ENCODE data around the gene PIK3R2.
"Not testable (repeated sequence)": the region's sequence is repeated elsewhere in the genome, so short reads cannot be mapped to it uniquely, and the experiment has no call there.

PIK3R2 gene

GRCh38 chr19:18156268-18156667, 3.3 kb downstream of the PIK3R2 start:
- DNase-seq, result no peak

- no peak for DNase-seq
These were observed 4.0 kb downstream of the PIK3R2 start for GRCh38 chr19:18156841-18157464.

GRCh38 chr19:18157465-18158063, 4.6 kb downstream of the PIK3R2 start:
- DNase-seq, result no peak

GRCh38 chr19:18158467-18158866, 5.5 kb downstream of the PIK3R2 start:
- no peak for DNase-seq

GRCh38 chr19:18159059-18159616, 6.2 kb downstream of the PIK3R2 start:
- not testable (repeated sequence) for DNase-seq

- DNase-seq, result no peak
These were observed 6.8 kb downstream of the PIK3R2 start for GRCh38 chr19:18159810-18160209.

GRCh38 chr19:18160493-18160970, 7.6 kb downstream of the PIK3R2 start:
- no peak for DNase-seq

GRCh38 chr19:18160971-18161635, 8.1 kb downstream of the PIK3R2 start:
- peak; percentile 80 for DNase-seq

- no peak for DNase-seq
These were observed 8.7 kb downstream of the PIK3R2 start for GRCh38 chr19:18161636-18162002.

GRCh38 chr19:18164072-18164471, 11.1 kb downstream of the PIK3R2 start:
- DNase-seq, result no peak

- DNase-seq, result no peak
These were observed 13.0 kb downstream of the PIK3R2 start for GRCh38 chr19:18165794-18166544.

- no peak for DNase-seq
These were observed 14.0 kb downstream of the PIK3R2 start for GRCh38 chr19:18167011-18167410.

- peak; percentile 36 for DNase-seq
These were observed 15.1 kb downstream of the PIK3R2 start for GRCh38 chr19:18167975-18168645.

GRCh38 chr19:18168673-18169381, 15.9 kb downstream of the PIK3R2 start:
- no peak for DNase-seq

GRCh38 chr19:18170714-18171255, 17.8 kb downstream of the PIK3R2 start:
- no peak for DNase-seq

- no peak for DNase-seq
These were observed 18.8 kb downstream of the PIK3R2 start for GRCh38 chr19:18171605-18172327.

GRCh38 chr19:18172331-18173053, 19.5 kb downstream of the PIK3R2 start:
- no peak for DNase-seq

- DNase-seq, result no peak
These were observed 20.1 kb downstream of the PIK3R2 start for GRCh38 chr19:18173054-18173571.

GRCh38 chr19:18173572-18174288, 20.8 kb downstream of the PIK3R2 start, which contains the start of gene IFI30:
Gene IFI30, plus strand, starts transcription at chr19:18173813. Its CDS starts 29 bp downstream, at chr19:18173842.
- DNase-seq, result peak; percentile 40

Data from effector CD8-positive, alpha-beta T cell (primary cell).